NCI-H1417 (cell line): ENCODE data around the gene CIART.
"Not testable (repeated sequence)": the region's sequence is repeated elsewhere in the genome, so short reads cannot be mapped to it uniquely, and the experiment has no call there.

Experiments
- DNase-seq, 3 experiments: peaks; one replicate each; lab custom pipeline; 2025; lab: John Stamatoyannopoulos, UW

CIART gene

DNA sequence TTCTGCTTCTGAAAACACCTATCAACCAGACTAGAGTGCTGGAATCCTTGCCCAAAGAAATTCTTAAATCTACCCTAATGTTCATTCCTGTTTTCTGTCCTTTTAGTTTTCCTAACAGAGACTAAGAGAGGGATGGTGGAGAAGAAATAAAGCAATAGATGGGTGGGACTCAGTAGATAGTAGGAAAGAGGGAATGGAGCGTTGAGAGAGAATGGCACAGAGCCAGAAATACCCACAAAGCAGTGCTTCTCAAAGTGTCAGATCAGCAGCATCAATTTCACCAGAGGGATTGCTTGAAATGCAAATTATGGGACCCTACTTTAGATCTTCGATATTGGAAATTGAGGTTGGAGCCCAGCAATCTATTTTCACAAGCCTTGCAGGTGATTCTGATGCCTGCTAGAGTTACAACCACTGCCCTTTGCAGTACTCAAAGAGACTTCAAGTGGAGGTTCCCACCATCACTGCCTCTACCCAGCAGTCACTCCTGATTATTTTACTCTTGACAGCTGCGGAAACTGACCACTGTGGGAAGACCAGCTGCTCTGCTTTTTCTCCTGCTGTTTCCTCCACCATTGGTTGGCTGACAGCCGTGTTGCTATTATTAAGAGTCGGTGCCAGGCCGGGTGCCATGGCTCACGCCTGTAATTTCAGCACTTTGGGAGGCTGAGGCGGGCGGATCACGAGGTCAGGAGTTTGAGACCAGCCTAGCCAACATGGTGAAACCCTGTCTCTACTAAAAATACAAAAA is 27.6 kb downstream of the CIART start:
- peak in 2 of 3 experiments; percentile 43 to 64 for DNase-seq

DNA sequence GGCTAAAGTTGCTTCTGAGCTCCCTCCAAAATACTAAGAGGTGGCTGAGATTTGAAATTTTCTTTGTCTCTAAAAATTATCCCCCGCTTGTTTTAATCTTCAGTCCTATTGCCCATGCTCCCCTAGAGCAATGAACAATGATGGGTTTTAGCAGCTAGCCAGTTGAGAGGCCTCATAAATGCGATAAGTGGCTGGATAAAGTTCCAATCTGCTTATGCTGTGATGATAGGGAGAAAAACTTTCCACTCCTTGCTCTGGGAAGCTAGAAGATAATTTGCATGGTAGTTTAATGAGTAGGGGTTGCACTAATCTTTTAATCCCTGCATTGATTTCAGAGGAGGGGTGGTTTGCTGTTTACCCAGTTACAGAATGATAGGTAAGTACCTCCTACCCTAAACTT is 29.4 kb downstream of the CIART start:
- DNase-seq: no peak

DNA sequence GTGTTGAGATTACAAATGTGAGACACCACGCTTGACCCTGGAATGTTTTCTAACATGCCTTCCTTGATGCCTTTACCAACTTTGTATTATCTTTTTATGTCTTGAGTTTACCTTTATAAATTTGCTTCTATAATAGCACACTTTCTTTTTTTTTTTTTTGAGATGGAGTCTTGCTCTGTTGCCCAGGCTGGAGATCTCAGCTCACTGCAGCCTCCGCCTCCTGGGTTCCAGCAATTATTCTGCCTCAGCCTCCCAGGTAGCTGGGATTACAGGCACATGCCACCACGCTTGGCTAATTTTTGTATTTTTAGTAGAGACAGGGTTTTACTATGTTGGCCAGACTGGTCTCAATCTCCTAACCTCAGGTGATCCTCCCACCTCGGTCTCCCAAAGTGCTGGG is 32.3 kb downstream of the CIART start:
- not testable (repeated sequence) for DNase-seq

DNA sequence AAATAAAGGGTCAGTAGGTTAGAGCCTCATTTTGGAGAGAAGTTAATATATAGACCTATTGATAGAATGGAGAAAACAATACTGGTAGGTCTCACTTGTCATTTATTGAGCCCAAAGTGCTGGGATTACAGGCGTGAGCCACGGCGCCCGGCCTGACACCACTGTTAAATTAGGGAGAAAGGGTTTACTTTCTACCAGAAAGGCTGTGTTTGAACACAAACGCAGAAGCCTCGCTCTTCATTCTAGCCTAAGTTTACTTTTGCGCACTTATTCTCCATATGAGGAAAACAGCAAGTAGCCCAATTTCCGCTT is 38.3 kb downstream of the CIART start:
- peak in 1 of 3 experiments; percentile 35 for DNase-seq

DNA sequence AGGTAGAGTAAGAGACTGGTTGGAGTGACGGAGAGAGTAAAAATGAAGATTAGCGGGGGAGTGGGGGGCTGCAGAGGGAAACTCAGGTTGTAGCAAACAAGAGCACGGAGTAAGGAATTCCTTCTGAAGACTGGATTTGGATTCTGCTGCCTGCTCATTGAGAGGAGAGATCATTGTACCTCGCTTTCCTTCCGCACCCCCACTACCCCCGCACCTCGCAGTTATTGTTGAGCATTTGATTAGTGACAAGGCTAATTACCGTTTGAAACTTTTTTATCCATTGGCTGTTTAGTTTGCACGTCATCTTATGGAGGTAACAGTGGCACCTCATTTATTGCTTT is 39.4 kb downstream of the CIART start:
- peak in 1 of 3 experiments; percentile 56 for DNase-seq

DNA sequence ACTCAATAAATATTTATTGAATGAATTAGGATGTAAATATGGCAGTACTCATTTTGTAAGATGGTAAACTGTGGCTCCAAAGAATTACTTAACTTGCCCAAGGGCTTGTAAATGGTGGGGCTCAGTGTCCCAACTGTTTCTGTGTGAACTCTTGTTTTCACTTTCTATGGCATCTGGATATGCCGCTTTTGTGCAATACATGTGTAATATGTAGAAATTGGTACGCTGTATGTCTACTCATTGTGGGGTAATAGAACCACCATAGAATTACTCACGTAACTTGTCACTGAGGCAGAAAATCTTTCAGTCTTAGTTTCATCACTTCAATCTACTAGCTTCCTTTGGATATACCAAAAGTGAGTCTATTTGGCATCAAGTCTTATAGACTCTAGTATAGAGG is 40.0 kb downstream of the CIART start:
- DNase-seq: no peak

DNA sequence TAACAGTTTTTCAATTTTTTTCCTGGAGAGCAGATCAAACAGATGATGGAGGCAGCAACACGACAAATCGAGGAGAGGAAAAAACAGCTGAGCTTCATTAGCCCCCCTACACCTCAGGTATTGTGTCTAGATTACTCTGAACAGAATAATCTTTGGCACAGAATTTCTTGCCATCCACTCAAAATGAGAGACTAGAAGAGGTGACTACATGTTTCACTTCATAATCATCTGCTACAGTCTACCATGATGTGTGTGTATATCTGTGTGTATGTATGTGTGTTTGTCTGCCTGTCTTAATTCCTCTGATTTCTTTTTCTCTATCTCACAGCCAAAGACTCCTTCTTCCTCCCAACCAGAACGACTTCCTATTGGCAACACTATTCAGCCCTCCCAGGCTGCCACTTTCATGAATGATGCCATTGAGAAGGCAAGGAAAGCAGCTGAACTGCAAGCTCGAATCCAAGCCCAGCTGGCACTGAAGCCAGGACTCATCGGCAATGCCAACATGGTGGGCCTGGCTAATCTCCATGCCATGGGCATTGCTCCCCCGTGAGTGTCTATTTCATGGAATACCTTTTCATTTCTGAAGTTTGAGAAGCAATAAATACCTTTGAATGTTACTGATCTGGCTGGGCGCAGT is 50.4 kb downstream of the CIART start:
- no peak for DNase-seq
